Keratinocyte (primary cell): ENCODE data around the gene HNRNPH1.

ENCODE experiments used
- EZH2 ChIP-seq: IDR thresholded peaks from one replicate; pipeline ENCODE4 v1.6.1; 2012; ENCODE audit warnings: inconsistent platforms, mild to moderate bottlenecking, low read length, moderate library complexity
- TF ChIP-seq, protein P1 (sequence below), 3 experiments: IDR thresholded peaks in 1 of 3; conservative IDR thresholded peaks in 1 of 3; optimal IDR thresholded peaks in 1 of 3; 2 replicates in 2 of 3; 3 replicates in 1 of 3; pipeline versions ENCODE3 to v1.5.1; 2011; ENCODE audit warnings: low read length in 3 of 3, mild to moderate bottlenecking in 3 of 3, moderate library complexity in 2 of 3, control low read depth in 1 of 3, inconsistent platforms in 1 of 3; ENCODE audit not compliant: insufficient read depth in 2 of 3; ENCODE audit errors: extremely low read depth in 1 of 3

DNA sequence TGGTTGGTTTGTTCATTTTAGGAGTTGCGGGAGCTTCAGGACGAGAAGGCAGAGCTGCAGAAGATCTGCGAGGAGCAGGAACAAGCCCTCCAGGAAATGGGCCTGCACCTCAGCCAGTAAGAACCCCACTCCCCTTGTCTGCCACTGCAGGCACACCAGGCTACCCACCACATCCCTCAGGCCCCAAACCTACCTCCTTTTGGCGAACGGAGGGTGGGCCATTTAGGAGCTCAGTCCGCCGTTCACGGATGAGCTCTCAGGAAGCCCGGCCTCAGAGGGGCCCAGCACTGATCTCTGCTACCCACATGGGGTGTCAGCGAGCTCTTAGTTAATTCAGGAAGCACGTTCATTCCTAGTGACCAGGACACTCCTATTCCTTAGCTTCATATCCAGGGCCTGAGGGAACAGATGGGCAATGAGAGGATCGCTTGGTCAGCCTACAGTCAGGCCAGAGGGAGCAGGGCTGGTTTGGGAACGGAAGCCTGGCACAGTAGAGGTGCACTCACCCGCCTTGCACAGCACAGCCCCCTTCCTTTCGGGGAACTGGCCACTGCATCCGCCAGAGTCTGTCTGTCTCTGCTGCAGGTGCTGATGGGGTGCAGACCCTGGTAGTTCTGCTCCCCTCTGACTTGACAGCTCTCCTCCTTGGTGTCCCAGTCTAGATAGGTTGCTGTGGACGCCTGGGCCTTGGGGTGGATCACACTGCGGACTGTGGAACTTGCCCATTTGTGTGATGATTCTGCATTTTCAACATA lies 21.4 kb downstream of the HNRNPH1 start:
- no peak for TF ChIP-seq EZH2
- TF ChIP-seq, protein P1, sequence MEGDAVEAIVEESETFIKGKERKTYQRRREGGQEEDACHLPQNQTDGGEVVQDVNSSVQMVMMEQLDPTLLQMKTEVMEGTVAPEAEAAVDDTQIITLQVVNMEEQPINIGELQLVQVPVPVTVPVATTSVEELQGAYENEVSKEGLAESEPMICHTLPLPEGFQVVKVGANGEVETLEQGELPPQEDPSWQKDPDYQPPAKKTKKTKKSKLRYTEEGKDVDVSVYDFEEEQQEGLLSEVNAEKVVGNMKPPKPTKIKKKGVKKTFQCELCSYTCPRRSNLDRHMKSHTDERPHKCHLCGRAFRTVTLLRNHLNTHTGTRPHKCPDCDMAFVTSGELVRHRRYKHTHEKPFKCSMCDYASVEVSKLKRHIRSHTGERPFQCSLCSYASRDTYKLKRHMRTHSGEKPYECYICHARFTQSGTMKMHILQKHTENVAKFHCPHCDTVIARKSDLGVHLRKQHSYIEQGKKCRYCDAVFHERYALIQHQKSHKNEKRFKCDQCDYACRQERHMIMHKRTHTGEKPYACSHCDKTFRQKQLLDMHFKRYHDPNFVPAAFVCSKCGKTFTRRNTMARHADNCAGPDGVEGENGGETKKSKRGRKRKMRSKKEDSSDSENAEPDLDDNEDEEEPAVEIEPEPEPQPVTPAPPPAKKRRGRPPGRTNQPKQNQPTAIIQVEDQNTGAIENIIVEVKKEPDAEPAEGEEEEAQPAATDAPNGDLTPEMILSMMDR (optimal IDR thresholded peaks at IDR 0.05 in 1 of 3, IDR thresholded peaks at IDR 0.05 in 1 of 3, conservative IDR thresholded peaks at IDR 0.05 in 1 of 3; ENCODE audit: extremely low read depth in 1 of 3, insufficient read depth in 2 of 3, low read length in 3 of 3): no peak
